HL-60 (cell line): Measurements from ENCODE around the gene R3HDM2.

ENCODE experiments used
- DNase-seq, 2 experiments: peaks; one replicate each; pipeline ENCODE4 v3.0.0-alpha.2; 2010 to 2020; ENCODE audit warnings: low read depth in 1 of 2, low spot score in 1 of 2
- H3K27ac ChIP-seq: fragments of 250-450 bp; sonication (Bioruptor Pico); replicated peaks from 2 replicates; pipeline ENCODE4 v1.5.1; 2020; ENCODE audit warnings: mild to moderate bottlenecking, moderate library complexity
- H3K27me3 ChIP-seq: fragments of 250-450 bp; sonication (Bioruptor Pico); 2 replicates; pipeline ENCODE4 v1.5.1; 2021; ENCODE audit warnings: mild to moderate bottlenecking, moderate library complexity; ENCODE audit not compliant: insufficient read depth, poor library complexity, severe bottlenecking
- H3K4me3 ChIP-seq: replicated peaks from 2 replicates; pipeline ENCODE4 v1.5.1; 2011; ENCODE audit warnings: mild to moderate bottlenecking, control low read depth, low read length; ENCODE audit not compliant: insufficient read depth
- GABPA ChIP-seq: IDR thresholded peaks from 2 replicates; pipeline ENCODE4 v1.6.1; 2012; ENCODE audit warnings: low read depth
- POLR2AphosphoS5 ChIP-seq: IDR thresholded peaks from 2 replicates; pipeline ENCODE4 v1.6.1; 2012; ENCODE audit warnings: low read depth
- SPI1 ChIP-seq: IDR thresholded peaks from 2 replicates; pipeline ENCODE4 v1.6.1; 2012; ENCODE audit warnings: low read depth, mild to moderate bottlenecking, borderline replicate concordance
- long read RNA-seq: library from polyadenylated mRNA; unstranded; transcript quantifications from one replicate; pipeline ENCODE4 v2.0.0, GENCODE V29; 2020
- TF ChIP-seq, protein P1 (sequence below): IDR thresholded peaks from 2 replicates; pipeline ENCODE4 v1.6.1; 2012; ENCODE audit warnings: low read depth; ENCODE audit not compliant: insufficient replicate concordance
- TF ChIP-seq, protein P2 (sequence below): IDR thresholded peaks from one replicate; pipeline ENCODE4 v1.5.1; 2011; ENCODE audit warnings: low read length, control low read depth, inconsistent platforms; ENCODE audit not compliant: insufficient read depth

The R3HDM2 gene
- long read RNA-seq, full-length matches to known transcripts = 1 of 17 reads
- long read RNA-seq, partial matches to known transcripts = 7 of 17 reads
- long read RNA-seq, other reads (novel, unspliced or antisense) = 9 of 17 reads

DNA sequence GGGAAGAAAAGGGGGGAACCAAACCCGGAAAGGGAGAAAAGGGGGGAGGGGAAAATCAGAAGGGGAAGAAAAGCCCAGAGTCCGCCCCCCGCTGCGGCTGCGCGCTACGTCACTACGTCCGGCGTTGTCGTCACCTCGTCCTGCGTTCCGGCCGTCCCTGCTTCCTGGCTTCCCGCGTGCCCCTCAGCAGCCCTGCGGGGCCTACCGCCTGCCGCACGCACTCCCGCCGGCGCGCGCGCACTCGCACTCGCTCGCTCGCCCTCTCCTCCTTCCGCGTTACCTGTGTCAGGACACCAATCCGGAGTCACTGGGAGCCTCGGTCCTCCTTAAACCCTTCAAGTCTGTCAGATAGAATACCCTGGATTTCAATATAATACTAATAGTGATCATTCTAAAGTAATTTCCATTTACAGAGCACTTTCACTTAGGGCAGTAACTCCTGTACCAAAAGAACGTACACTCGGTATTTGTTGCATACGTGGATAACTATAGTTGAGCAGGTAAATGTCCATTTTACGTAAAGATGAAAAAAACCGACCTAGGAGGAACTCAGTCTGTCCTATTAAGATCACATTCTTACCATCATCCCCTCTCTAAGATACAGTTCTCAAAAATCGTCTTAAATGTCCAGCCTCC, at the start of gene R3HDM2:
Gene R3HDM2 (minus strand): TSS at position 113 of the 636 bp plus-strand sequence. CDS start 120,615 bp downstream, outside the sequence.
- Histone ChIP-seq H3K27ac (peak within 1 kb of the TSS; percentile 89), H3K4me3 (peak within 1 kb of the TSS; percentile 58), H3K27me3 (no peaks in the 10 kb centered on the region)
- TF ChIP-seq GABPA (no peak), SPI1 (no peak), POLR2AphosphoS5 (peak; percentile 99)
- TF ChIP-seq, protein P1, sequence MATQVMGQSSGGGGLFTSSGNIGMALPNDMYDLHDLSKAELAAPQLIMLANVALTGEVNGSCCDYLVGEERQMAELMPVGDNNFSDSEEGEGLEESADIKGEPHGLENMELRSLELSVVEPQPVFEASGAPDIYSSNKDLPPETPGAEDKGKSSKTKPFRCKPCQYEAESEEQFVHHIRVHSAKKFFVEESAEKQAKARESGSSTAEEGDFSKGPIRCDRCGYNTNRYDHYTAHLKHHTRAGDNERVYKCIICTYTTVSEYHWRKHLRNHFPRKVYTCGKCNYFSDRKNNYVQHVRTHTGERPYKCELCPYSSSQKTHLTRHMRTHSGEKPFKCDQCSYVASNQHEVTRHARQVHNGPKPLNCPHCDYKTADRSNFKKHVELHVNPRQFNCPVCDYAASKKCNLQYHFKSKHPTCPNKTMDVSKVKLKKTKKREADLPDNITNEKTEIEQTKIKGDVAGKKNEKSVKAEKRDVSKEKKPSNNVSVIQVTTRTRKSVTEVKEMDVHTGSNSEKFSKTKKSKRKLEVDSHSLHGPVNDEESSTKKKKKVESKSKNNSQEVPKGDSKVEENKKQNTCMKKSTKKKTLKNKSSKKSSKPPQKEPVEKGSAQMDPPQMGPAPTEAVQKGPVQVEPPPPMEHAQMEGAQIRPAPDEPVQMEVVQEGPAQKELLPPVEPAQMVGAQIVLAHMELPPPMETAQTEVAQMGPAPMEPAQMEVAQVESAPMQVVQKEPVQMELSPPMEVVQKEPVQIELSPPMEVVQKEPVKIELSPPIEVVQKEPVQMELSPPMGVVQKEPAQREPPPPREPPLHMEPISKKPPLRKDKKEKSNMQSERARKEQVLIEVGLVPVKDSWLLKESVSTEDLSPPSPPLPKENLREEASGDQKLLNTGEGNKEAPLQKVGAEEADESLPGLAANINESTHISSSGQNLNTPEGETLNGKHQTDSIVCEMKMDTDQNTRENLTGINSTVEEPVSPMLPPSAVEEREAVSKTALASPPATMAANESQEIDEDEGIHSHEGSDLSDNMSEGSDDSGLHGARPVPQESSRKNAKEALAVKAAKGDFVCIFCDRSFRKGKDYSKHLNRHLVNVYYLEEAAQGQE = no peak
- DNase-seq = peak; percentile 90 to 97

- no peaks in the 10 kb centered on the region for H3K27me3 ChIP-seq
- H3K4me3 ChIP-seq = no peak within 1 kb of the TSS
- H3K27ac ChIP-seq = peak within 1 kb of the TSS; percentile 90
- TF ChIP-seq SPI1 (peak; percentile 46; the same call in 1 of the 2 replicates), GABPA (no peak), POLR2AphosphoS5 (no peak)
- TF ChIP-seq, protein P1 = no peak
- TF ChIP-seq, protein P2, sequence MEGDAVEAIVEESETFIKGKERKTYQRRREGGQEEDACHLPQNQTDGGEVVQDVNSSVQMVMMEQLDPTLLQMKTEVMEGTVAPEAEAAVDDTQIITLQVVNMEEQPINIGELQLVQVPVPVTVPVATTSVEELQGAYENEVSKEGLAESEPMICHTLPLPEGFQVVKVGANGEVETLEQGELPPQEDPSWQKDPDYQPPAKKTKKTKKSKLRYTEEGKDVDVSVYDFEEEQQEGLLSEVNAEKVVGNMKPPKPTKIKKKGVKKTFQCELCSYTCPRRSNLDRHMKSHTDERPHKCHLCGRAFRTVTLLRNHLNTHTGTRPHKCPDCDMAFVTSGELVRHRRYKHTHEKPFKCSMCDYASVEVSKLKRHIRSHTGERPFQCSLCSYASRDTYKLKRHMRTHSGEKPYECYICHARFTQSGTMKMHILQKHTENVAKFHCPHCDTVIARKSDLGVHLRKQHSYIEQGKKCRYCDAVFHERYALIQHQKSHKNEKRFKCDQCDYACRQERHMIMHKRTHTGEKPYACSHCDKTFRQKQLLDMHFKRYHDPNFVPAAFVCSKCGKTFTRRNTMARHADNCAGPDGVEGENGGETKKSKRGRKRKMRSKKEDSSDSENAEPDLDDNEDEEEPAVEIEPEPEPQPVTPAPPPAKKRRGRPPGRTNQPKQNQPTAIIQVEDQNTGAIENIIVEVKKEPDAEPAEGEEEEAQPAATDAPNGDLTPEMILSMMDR = no peak
- DNase-seq = peak in 1 of 2 experiments; percentile 34
Observed at GRCh38 chr12:57479376-57480115, 48.7 kb upstream of the R3HDM2 start, which contains the start of gene ARHGAP9. Gene ARHGAP9, minus strand, starts transcription at chr12:57479866. Its CDS starts 460 bp downstream, at chr12:57479406.

- no peak for DNase-seq
- H3K27me3 ChIP-seq = no peaks in the 10 kb centered on the region
- TF ChIP-seq, protein P2 = no peak
- TF ChIP-seq, protein P1 = no peak
- TF ChIP-seq SPI1 (no peak), POLR2AphosphoS5 (no peak), GABPA (no peak)
Observed at GRCh38 chr12:57479043-57479375, 48.2 kb upstream of the R3HDM2 start.

More at GRCh38 chr12:57479043-57479375, 48.2 kb upstream of the R3HDM2 start:
- Histone ChIP-seq H3K27ac (peak overlapping the region; percentile 90), H3K4me3 (no peak overlapping the region)
